Measurements from ENCODE around the gene TLCD3A. TPM values are rescaled to one million over a fixed set of nuclear protein-coding genes. Genes with fewer than 3 reads are reported as not detected.
"Not testable (repeated sequence)": the region's sequence is repeated elsewhere in the genome, so short reads cannot be mapped to it uniquely, and the experiment has no call there.

TLCD3A gene
- total RNA-seq, 1 donor from 2014 or later: 11.5 TPM

- DNase-seq (ENCODE audit: low spot score): not testable (repeated sequence)
These were observed 16.2 kb downstream of the TLCD3A start for GRCh38 chr17:748604-749003.

- not testable (repeated sequence) for DNase-seq (ENCODE audit: low spot score)
These were observed 17.0 kb downstream of the TLCD3A start for GRCh38 chr17:749359-749758.

GRCh38 chr17:750431-751037, 18.1 kb downstream of the TLCD3A start:
- DNase-seq (ENCODE audit: low spot score): no peak

- no peak for DNase-seq (ENCODE audit: low spot score)
These were observed 19.0 kb downstream of the TLCD3A start for GRCh38 chr17:751269-752001.

- peak; percentile 99 for DNase-seq (ENCODE audit: low spot score)
These were observed 19.7 kb downstream of the TLCD3A start, which contains the start of gene GEMIN4 for GRCh38 chr17:752002-752619. GEMIN4 (minus strand) TSS chr17:752264; CDS start chr17:752142, 122 bp downstream.

- no peak for DNase-seq (ENCODE audit: low spot score)
These were observed 20.3 kb downstream of the TLCD3A start for GRCh38 chr17:752620-753219.

- DNase-seq (ENCODE audit: low spot score): no peak
These were observed 21.0 kb downstream of the TLCD3A start for GRCh38 chr17:753418-753817.

- DNase-seq (ENCODE audit: low spot score): not testable (repeated sequence)
These were observed 23.0 kb downstream of the TLCD3A start for GRCh38 chr17:755319-755961.

- DNase-seq (ENCODE audit: low spot score): not testable (repeated sequence)
These were observed 23.7 kb downstream of the TLCD3A start for GRCh38 chr17:756010-756567.

GRCh38 chr17:759964-760363, 27.6 kb downstream of the TLCD3A start:
- DNase-seq (ENCODE audit: low spot score): no peak

- no peak for DNase-seq (ENCODE audit: low spot score)
These were observed 28.0 kb downstream of the TLCD3A start for GRCh38 chr17:760371-760770.

- no peak for DNase-seq (ENCODE audit: low spot score)
These were observed 34.7 kb downstream of the TLCD3A start for GRCh38 chr17:767076-767475.

GRCh38 chr17:773016-773415, 40.6 kb downstream of the TLCD3A start:
- DNase-seq (ENCODE audit: low spot score): no peak

- peak; percentile 20 for DNase-seq (ENCODE audit: low spot score)
These were observed 41.3 kb downstream of the TLCD3A start for GRCh38 chr17:773467-774312.

- DNase-seq (ENCODE audit: low spot score): peak; percentile 18
These were observed 41.9 kb downstream of the TLCD3A start for GRCh38 chr17:774313-774584.

- no peak for DNase-seq (ENCODE audit: low spot score)
These were observed 45.7 kb downstream of the TLCD3A start for GRCh38 chr17:778096-778495.

GRCh38 chr17:781805-782731, 49.7 kb downstream of the TLCD3A start, which contains the start of the genes GLOD4 and MRM3:
GLOD4 (minus strand) TSS chr17:782280; CDS start chr17:782255, 25 bp downstream.
MRM3 (plus strand) TSS chr17:782353; CDS start chr17:782379, 26 bp downstream.
- DNase-seq (ENCODE audit: low spot score): peak; percentile 98

- DNase-seq (ENCODE audit: low spot score): no peak
These were observed 51.7 kb downstream of the TLCD3A start for GRCh38 chr17:784143-784542.

- DNase-seq (ENCODE audit: low spot score): not testable (repeated sequence)
These were observed 53.5 kb downstream of the TLCD3A start for GRCh38 chr17:785901-786300.
